HepG2 (cell line): Measurements from ENCODE around the gene ABHD11. TPM values are rescaled to one million over a fixed set of nuclear protein-coding genes. Genes with fewer than 3 reads are reported as not detected.

ENCODE experiments used
- GPN1 ChIP-seq: sonication (generic); formaldehyde crosslinking; IDR thresholded peaks from 2 replicates; pipeline ENCODE4 v1.5.1; 2020; ENCODE audit warnings: missing genetic modification reagents, borderline replicate concordance
- NFE2 ChIP-seq: sonication (generic); formaldehyde crosslinking; IDR thresholded peaks from 2 replicates; pipeline ENCODE4 v1.4.0; 2020; ENCODE audit warnings: missing genetic modification reagents
- TFAP4 ChIP-seq: sonication (generic); IDR thresholded peaks from 2 replicates; pipeline ENCODE4 v1.6.1; 2016; ENCODE audit warnings: low read depth, borderline replicate concordance
- USF2 ChIP-seq, 2 experiments: sonication (generic) in 1 of 2; formaldehyde crosslinking in 1 of 2; IDR thresholded peaks; 2 replicates each; pipeline versions ENCODE4 v1.5.1 to v1.6.1; 2011 to 2020; ENCODE audit warnings: borderline replicate concordance in 1 of 2, low read depth in 1 of 2, low read length in 1 of 2, mild to moderate bottlenecking in 1 of 2, missing genetic modification reagents in 1 of 2, moderate library complexity in 1 of 2
- ZNF800 ChIP-seq: sonication (generic); formaldehyde crosslinking; IDR thresholded peaks from 2 replicates; pipeline ENCODE4 v1.4.0; 2020; ENCODE audit warnings: missing genetic modification reagents
- ZSCAN29 ChIP-seq: sonication (generic); formaldehyde crosslinking; conservative IDR thresholded peaks from 2 replicates; pipeline ENCODE4 v1.4.0; 2020; ENCODE audit warnings: mild to moderate bottlenecking, missing genetic modification reagents
- polyA plus RNA-seq, 8 experiments: library from polyadenylated mRNA; depleted of rRNA in 3 of 8; stranded (reverse) in 7 of 8; unstranded in 1 of 8; fragments of >200 nt; fragmentation: Illumina TruSeq in 4 of 8; extraction: Trizol in 4 of 8; gene quantifications; 2 replicates each; pipeline versions ENCODE4 v1.2.1 to v1.2.3, GENCODE V29; 2011 to 2016; ENCODE audit warnings: low read depth in 4 of 8, missing spikeins in 1 of 8, mixed read lengths in 1 of 8; ENCODE audit not compliant: insufficient read depth in 1 of 8
- total RNA-seq, 5 experiments: library from RNA; depleted of rRNA; stranded (reverse); fragments of >200 nt; fragmentation: Illumina TruSeq; extraction: Trizol; gene quantifications; 2 replicates each; pipeline ENCODE4 v1.2.3, GENCODE V29; 2016; ENCODE audit warnings: low read depth in 1 of 5
- TF ChIP-seq, protein P1 (sequence below): sonication (generic); formaldehyde crosslinking; IDR thresholded peaks from 2 replicates; pipeline ENCODE4 v1.4.0; 2020; ENCODE audit warnings: missing genetic modification reagents, borderline replicate concordance
- TF ChIP-seq, protein P2 (sequence below), 2 experiments: fragments of 450-650 bp in 1 of 2; sonication (generic) in 1 of 2; formaldehyde crosslinking in 1 of 2; IDR thresholded peaks; 2 replicates each; pipeline versions ENCODE4 v1.6.1 to v1.8.0; 2016 to 2022; ENCODE audit warnings: antibody characterized with exemption in 1 of 2, mild to moderate bottlenecking in 1 of 2, missing genetic modification reagents in 1 of 2

Gene ABHD11
- total and polyA plus RNA-seq, 2 of the 13 experiments (the other 11 are each of a cell fraction or from before 2014, with no cell fraction given): 7.0 to 8.1 TPM

DNA sequence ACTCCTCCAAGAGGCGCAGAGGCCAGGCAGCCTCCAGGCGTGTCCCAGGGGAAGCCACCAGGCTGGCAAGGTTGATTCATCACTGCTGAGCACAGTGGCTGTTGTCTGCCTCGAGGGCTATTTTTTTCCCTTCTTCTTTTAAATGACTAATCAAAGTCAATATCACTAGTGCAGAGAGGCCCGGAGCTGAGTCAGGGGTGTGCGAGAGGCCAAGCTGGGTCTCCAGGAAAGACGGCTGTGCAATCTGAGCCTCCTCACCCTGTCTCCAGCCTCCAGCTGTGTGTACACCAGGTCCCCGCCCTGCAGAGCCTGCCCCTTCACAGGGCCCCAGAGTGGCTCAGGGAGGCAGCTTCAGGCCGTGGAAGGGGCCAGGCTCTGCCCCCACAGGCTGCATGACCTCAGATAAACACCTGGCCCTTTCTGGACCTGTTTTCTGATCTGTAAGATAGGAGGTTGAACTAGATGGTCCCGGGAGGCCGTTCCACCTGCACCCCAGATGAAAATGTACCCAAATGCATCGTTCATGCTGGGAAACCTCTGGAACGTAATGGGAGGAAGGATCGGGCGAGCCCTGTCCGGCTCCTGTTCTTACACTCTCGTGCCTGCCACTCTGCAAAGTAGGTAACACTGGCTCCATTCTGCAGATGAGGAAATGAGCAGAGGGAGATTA lies 22.8 kb downstream of the ABHD11 start (continued):
- TF ChIP-seq, protein P1, sequence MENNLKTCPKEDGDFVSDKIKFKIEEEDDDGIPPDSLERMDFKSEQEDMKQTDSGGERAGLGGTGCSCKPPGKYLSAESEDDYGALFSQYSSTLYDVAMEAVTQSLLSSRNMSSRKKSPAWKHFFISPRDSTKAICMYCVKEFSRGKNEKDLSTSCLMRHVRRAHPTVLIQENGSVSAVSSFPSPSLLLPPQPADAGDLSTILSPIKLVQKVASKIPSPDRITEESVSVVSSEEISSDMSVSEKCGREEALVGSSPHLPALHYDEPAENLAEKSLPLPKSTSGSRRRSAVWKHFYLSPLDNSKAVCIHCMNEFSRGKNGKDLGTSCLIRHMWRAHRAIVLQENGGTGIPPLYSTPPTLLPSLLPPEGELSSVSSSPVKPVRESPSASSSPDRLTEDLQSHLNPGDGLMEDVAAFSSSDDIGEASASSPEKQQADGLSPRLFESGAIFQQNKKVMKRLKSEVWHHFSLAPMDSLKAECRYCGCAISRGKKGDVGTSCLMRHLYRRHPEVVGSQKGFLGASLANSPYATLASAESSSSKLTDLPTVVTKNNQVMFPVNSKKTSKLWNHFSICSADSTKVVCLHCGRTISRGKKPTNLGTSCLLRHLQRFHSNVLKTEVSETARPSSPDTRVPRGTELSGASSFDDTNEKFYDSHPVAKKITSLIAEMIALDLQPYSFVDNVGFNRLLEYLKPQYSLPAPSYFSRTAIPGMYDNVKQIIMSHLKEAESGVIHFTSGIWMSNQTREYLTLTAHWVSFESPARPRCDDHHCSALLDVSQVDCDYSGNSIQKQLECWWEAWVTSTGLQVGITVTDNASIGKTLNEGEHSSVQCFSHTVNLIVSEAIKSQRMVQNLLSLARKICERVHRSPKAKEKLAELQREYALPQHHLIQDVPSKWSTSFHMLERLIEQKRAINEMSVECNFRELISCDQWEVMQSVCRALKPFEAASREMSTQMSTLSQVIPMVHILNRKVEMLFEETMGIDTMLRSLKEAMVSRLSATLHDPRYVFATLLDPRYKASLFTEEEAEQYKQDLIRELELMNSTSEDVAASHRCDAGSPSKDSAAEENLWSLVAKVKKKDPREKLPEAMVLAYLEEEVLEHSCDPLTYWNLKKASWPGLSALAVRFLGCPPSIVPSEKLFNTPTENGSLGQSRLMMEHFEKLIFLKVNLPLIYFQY (CRISPR knock-in tag): peak; percentile 72
- TF ChIP-seq, protein P2, sequence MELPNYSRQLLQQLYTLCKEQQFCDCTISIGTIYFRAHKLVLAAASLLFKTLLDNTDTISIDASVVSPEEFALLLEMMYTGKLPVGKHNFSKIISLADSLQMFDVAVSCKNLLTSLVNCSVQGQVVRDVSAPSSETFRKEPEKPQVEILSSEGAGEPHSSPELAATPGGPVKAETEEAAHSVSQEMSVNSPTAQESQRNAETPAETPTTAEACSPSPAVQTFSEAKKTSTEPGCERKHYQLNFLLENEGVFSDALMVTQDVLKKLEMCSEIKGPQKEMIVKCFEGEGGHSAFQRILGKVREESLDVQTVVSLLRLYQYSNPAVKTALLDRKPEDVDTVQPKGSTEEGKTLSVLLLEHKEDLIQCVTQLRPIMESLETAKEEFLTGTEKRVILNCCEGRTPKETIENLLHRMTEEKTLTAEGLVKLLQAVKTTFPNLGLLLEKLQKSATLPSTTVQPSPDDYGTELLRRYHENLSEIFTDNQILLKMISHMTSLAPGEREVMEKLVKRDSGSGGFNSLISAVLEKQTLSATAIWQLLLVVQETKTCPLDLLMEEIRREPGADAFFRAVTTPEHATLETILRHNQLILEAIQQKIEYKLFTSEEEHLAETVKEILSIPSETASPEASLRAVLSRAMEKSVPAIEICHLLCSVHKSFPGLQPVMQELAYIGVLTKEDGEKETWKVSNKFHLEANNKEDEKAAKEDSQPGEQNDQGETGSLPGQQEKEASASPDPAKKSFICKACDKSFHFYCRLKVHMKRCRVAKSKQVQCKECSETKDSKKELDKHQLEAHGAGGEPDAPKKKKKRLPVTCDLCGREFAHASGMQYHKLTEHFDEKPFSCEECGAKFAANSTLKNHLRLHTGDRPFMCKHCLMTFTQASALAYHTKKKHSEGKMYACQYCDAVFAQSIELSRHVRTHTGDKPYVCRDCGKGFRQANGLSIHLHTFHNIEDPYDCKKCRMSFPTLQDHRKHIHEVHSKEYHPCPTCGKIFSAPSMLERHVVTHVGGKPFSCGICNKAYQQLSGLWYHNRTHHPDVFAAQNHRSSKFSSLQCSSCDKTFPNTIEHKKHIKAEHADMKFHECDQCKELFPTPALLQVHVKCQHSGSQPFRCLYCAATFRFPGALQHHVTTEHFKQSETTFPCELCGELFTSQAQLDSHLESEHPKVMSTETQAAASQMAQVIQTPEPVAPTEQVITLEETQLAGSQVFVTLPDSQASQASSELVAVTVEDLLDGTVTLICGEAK (IDR thresholded peaks at IDR 0.05): no peak
- TF ChIP-seq, protein P2 (CRISPR knock-in tag; IDR thresholded peaks at IDR 0.05): 0 out of 2 replicates have a peak, but pooled peaks have one; percentile 6
- TF ChIP-seq TFAP4 (peak; percentile 99), GPN1 (CRISPR knock-in tag) (no peak), ZSCAN29 (CRISPR knock-in tag) (0 out of 2 replicates have a peak, but pooled peaks have one; percentile 25), NFE2 (CRISPR knock-in tag) (no peak), ZNF800 (CRISPR knock-in tag) (no peak), USF2 (IDR thresholded peaks at IDR 0.05; ENCODE audit: low read depth, low read length) (no peak), USF2 (CRISPR knock-in tag; IDR thresholded peaks at IDR 0.05; ENCODE audit: borderline replicate concordance) (no peak)
